MM.1S (cell line): ENCODE results near the gene RAMAC.

ENCODE experiments used
- EZH2 ChIP-seq: fragments of 300-600 bp; sonication (generic); optimal IDR thresholded peaks from 2 replicates; pipeline ENCODE3; 2017; ENCODE audit warnings: low read depth, mild to moderate bottlenecking, antibody characterized with exemption, low read length, mixed read lengths
- EZH2phosphoT487 ChIP-seq: fragments of 300-600 bp; sonication (generic); IDR thresholded peaks from 2 replicates; pipeline ENCODE4 v1.6.1; 2018; ENCODE audit warnings: antibody characterized with exemption, low read length
- TF ChIP-seq, protein P1 (sequence below): fragments of 300-600 bp; sonication (generic); IDR thresholded peaks from 2 replicates; pipeline ENCODE4 v1.5.1; 2016; ENCODE audit warnings: antibody characterized with exemption, low read length, mixed read lengths

DNA sequence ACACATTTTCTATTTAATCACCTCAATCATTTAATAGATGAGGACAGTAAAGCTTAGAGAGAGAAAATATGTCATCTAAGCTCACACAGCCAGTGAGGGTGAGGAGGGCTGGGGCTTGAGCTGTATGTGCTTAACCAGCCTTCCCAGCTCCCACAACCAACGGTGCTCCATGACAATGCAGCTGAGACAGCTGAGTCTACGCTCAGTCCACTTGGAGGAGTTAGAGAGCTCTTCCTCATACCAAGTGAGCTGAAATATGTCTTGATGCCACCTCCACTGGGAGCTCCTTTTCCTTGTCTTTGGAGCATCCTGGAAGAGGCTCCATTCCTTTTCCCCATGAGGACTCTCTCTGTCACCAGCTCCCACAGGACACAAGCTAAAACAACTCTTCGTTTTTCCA, 42.8 kb upstream of the RAMAC start:
- TF ChIP-seq, protein P1, sequence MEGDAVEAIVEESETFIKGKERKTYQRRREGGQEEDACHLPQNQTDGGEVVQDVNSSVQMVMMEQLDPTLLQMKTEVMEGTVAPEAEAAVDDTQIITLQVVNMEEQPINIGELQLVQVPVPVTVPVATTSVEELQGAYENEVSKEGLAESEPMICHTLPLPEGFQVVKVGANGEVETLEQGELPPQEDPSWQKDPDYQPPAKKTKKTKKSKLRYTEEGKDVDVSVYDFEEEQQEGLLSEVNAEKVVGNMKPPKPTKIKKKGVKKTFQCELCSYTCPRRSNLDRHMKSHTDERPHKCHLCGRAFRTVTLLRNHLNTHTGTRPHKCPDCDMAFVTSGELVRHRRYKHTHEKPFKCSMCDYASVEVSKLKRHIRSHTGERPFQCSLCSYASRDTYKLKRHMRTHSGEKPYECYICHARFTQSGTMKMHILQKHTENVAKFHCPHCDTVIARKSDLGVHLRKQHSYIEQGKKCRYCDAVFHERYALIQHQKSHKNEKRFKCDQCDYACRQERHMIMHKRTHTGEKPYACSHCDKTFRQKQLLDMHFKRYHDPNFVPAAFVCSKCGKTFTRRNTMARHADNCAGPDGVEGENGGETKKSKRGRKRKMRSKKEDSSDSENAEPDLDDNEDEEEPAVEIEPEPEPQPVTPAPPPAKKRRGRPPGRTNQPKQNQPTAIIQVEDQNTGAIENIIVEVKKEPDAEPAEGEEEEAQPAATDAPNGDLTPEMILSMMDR, result no peak
- TF ChIP-seq EZH2, result no peak
- TF ChIP-seq EZH2phosphoT487, result no peak
